Keratinocyte (primary cell): Measurements from ENCODE around the gene PLK5.

Source experiments
- CTCF ChIP-seq, 3 experiments: IDR thresholded peaks in 1 of 3; conservative IDR thresholded peaks in 1 of 3; optimal IDR thresholded peaks in 1 of 3; 2 replicates in 2 of 3; 3 replicates in 1 of 3; pipeline versions ENCODE3 to v1.5.1; 2011; ENCODE audit warnings: low read length in 3 of 3, mild to moderate bottlenecking in 3 of 3, moderate library complexity in 2 of 3, control low read depth in 1 of 3, inconsistent platforms in 1 of 3; ENCODE audit not compliant: insufficient read depth in 2 of 3; ENCODE audit errors: extremely low read depth in 1 of 3
- EZH2 ChIP-seq: IDR thresholded peaks from one replicate; pipeline ENCODE4 v1.6.1; 2012; ENCODE audit warnings: inconsistent platforms, mild to moderate bottlenecking, low read length, moderate library complexity

- TF ChIP-seq CTCF (optimal IDR thresholded peaks at IDR 0.05 in 1 of 3, IDR thresholded peaks at IDR 0.05 in 1 of 3, conservative IDR thresholded peaks at IDR 0.05 in 1 of 3; ENCODE audit: extremely low read depth in 1 of 3, insufficient read depth in 2 of 3, low read length in 3 of 3) = no peak
- TF ChIP-seq EZH2 = no peak
Measured at GRCh38 chr19:1496714-1497577, 26.9 kb upstream of the PLK5 start.
